Dermis microvascular lymphatic vessel endothelial cell (primary cell): ENCODE data around the gene IFNLR1. TPM values are rescaled to one million over a fixed set of nuclear protein-coding genes. Genes with fewer than 3 reads are reported as not detected.

Source experiments
- DNase-seq, 2 donors: peaks; one replicate each; pipeline versions ENCODE4 v3.0.0 to v3.0.0-alpha.2; 2010; ENCODE audit warnings: low read depth in 2 of 2
- total RNA-seq: library from RNA; depleted of rRNA; stranded (reverse); fragments of >200 nt; gene quantifications from 2 replicates; pipeline ENCODE4 v1.2.1, GENCODE V29; 2014

Gene IFNLR1
- total RNA-seq, 1 donor from 2014 or later: under 0.01 TPM

DNA sequence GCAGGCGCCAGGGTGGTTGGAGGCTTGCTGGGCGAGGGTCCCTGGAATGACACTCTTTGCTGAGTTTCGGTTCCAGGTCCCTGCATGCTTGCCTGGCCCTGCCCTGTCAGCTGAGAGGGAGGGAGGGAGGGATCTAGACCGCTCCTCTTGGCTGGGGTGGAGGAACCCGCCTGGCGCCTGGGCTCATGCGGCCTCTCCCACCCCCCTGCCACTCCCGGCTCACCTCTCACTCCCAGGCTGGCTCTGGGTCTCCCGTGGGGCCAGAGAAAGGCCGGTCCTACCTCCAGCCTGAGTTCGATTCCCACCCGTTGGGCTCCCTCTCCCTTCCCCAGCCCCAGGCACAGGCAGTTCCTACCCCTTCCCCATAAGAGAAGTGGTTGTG, 19.0 kb upstream of the IFNLR1 start:
- no peak for DNase-seq

DNA sequence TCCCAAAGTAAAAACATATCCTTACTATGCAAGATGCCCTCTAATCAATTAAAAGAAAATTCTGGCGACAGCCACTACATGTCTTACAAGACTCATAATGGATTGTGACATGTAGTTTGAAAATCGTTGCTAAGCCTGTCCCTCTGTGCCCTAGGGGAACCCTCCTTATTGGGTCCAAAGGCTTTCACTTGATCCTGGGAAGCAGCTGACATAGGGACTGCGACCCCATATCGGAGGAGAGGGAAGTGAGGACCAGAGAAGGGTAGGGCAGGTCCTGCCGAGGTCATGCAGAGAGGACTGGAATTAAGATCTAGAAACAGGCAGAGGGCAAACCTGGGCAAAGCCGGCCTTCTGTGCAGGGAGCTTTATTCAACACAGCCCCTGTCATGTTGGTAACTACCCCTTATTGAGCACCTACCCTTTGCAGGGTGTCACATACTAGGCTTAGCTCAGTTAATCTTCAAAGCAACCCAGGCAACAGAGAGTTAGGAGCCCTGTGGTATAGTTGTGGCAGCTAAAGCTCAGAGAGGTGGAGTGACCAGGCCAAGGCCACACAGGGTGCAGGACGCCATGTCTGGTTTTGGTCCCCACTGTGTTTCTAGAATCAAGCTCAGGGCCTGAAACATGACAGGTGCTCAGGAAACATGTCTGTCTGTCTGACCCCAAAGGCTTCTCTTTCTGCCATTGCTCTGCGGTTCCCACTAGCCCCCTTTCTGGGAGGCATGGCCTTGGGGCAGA, 18.4 kb upstream of the IFNLR1 start:
- DNase-seq: no peak

DNA sequence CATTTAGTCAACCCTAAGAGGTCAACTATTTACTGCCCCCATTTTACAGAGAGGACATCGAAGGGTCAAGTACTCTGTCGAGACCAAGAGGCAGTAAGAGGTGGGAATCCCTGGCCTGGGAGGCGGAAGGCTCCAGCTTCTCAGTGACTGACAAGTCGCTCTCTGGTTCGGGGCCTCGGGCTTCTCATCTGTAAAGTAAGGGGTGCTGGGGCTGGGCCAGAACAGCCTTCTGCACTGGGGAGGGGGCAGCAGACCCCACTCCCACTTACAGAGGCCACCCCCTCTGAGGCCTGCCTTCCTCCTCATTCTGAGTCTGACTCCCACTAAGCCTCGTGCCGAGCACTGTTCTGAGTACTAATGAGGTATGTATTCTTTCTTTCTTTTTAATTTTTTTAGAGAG, 17.0 kb upstream of the IFNLR1 start:
- DNase-seq: no peak

GRCh38 chr1:24203404-24203803, 16.3 kb upstream of the IFNLR1 start:
- DNase-seq: no peak

DNA sequence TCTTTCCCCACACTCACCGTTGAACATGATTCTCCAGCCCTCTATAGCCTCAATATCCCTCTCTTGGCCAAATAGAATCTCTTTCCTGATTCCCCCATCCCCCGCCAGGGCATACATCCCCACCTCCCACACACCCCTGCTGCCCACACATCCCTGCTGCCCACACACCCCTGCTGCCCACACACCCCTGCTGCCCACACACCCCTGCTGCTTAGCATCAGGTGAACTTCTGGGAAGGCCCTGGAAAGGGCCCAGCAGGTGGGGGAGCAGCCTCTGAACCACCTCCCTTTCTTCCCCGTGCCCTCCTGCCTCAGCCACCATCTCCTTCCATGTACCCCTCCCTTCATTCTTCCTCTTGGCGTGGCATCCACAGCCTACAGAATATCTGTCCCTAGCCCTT, 15.9 kb upstream of the IFNLR1 start:
- no peak for DNase-seq

DNA sequence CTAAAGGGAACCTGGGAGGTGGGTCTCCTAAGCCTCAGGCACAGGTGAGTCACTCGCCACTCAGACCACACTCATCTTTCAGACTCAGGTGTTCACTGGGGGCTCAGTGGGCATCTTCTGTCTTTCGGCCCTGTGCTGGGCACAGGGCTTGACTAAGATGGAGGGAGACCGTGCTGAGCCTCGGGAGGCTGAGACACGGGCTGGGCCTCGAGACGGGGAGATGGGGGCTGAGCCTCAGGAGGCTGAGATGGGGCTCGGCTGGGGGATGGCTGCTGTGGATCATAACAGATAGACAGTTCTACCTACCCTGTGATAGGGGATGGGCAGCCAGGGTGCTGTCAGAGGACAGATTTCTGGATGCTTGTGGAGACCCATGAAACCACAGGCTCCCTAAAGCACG, 15.5 kb upstream of the IFNLR1 start:
- DNase-seq: no peak

DNA sequence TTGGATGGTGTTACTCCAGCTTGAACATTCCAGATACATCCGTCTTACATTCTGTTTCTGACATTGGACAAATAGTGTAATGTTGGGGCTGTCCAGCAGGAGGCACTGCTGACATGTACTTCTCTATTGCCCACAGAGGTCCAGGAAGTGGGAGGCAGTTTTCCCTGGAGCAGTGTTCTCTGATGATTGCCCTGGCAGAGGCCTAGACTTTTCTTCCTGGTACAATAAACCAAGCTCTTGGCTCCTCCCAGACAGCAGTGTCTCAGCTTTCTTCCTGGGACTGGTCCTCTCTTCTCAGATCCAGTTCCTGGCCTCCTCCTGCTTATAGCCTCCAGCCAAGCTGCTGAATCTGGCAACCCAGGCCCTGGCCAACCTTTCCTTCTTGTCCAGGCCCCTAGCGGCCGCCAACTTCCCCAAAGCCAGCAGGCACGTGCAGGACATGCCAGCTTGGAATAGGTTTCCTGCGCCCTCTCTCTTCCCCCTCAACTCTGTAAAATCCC, 14.9 kb upstream of the IFNLR1 start:
- DNase-seq: peak; percentile 77 to 84

DNA sequence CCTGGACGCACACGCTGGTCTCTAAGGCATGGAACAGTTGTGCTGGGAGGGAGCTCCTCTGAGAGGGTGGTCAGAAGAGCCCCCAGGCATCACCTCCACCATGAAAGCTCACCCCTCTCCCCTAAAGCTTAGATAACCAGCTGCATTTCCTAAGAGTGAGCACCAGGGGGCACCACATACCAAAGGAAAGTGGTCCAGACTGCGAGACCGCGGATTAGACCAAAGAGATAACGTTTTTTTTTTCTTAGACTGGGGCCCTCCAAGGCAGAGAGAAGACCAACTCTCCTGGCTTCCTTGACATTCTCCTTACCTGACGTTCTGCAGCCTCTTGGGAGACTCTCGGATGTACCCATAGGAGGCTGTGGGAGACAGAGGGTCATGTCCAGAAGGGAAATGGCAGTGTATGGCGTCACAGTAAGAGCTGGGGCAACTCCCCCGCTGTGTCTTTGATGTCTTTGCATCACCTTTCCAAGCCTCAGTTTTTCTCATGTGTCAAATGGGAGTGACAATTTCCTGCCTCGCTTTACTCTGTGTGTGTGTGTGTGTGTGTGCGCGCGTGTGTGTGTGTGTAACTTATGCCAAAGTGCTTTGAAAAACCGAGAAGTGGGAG, 12.3 kb upstream of the IFNLR1 start:
- peak; percentile 39 to 56 for DNase-seq

DNA sequence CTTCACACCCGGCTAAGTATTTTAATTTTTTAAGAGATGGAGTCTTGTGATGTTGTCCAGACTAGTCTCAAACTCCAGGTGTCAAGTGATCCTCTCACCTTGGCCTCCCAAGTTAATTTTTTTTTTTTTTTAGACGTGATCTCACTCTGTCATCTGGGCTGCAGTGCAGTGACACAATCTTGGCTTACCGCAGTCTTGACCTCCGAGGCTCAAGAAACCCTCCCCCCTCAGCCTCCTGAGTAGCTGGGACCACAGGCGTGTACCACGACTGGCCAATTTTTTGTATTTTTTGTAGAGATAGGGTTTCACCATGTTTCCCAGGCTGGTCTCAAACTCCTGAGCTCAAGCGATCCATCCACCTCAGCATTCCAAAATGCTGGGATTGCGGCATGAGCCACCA, 11.7 kb upstream of the IFNLR1 start:
- no peak for DNase-seq

GRCh38 chr1:24195874-24196273, 8.8 kb upstream of the IFNLR1 start:
- no peak for DNase-seq

DNA sequence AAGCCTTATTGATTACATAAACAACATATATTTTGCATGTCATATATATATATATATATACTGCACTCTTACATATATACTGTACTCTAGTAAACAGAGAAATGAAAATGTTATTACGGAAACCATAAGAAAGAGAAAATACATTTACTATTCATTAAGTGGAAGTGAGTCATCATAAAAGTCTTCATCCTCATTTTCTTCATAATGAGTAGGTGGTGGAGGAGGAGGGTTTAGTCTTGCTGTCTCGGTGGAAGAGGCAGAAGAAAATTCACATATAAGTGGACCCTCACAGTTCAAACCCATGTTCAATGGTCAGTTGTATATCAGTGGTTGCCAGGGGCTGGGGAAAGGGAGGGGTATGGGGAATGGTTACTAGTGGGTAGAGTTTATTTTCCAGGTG, 8.0 kb upstream of the IFNLR1 start:
- DNase-seq: no peak

DNA sequence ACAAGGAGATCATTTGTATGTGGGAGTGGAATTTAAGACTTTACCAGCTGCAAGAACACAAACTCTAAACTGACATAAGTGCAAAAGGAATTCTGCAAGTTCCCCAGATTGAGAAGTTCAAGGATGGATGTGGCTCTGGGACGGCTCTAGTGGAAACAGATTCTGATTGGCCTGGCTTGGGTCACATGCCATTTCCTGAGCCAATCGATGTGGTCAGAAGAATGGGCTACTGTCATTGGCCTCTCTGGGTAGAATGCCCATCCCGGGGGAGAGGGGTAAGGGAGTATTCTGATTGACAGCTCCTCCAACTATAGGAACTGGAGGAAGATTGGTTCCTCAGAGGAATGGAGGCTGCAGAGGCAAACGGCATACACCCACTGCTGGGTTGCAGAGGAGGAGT, 6.0 kb upstream of the IFNLR1 start:
- DNase-seq: no peak

GRCh38 chr1:24191860-24192259, 4.8 kb upstream of the IFNLR1 start:
- peak in 1 of 2 donors; percentile 25 for DNase-seq

GRCh38 chr1:24190983-24191461, 3.9 kb upstream of the IFNLR1 start:
- DNase-seq: no peak

GRCh38 chr1:24189528-24189927, 2.4 kb upstream of the IFNLR1 start:
- no peak for DNase-seq

DNA sequence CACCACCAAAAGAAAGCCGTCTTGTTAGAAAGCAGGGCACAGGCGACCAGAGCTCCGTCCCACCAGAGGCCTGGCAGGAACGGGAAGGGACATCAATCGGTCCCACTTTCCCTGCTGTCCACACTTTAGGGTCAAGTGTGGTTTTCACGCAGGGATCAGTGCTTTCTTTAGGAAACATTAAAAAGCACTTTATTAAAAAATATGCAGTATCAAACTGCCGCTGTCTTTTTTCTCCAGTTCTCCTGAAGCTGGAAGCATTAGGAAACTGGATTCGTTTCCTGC, 437 bp downstream of the IFNLR1 start:
- DNase-seq: no peak

DNA sequence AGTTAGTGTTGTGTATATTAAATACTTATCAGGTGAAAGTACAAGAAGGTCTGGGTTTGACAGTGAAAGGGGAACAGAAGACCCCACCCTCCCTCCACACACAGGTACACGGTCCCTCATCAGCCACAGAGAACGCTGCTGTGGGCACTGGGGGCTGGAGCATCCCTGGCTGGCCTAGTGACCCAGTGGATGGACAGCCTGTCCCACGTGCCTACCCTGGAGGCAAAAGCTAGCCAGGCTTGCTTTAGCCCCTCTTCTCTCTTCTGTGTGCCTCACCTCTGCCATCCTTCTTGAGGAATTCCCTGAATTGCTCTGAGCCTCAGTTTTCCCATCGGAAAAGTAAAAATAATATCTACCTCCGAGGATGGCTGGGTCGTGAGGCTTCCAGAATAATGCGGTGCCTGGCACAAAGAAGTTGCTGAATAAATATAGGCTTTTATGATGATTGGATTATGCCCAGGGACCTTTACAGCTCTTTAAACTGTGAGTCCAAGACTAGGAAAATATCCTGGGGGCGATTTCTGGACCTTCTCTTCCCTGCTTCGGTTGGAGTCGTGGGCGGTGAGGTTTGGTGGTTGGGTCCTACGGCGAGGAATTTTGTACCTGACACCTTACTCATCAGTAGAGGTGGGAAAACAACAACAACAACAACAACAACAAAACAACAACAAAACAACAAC, 918 bp downstream of the IFNLR1 start:
- no peak for DNase-seq

DNA sequence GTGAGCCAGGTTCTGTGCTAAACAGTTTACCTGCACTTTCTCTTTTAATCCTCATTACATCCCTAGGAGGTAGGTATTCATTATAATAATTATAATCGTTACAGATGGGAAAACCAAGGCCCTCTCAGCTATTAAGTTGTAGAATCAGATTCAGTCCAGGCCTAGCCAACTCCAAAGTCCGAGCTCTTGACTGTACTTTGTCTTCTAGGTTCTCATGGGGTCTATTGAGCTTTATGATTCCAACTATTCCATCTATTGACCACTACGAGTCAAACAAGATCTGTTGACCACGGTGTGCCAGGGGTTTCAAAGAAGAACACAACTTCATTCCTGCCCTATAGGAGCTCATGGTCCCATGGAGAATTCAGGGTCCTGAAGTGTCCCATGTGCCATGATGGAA, 2.0 kb downstream of the IFNLR1 start:
- DNase-seq: no peak

GRCh38 chr1:24182061-24182460, 5.0 kb downstream of the IFNLR1 start:
- no peak for DNase-seq

- no peak for DNase-seq
Observed at GRCh38 chr1:24181619-24182018, 5.5 kb downstream of the IFNLR1 start.

DNA sequence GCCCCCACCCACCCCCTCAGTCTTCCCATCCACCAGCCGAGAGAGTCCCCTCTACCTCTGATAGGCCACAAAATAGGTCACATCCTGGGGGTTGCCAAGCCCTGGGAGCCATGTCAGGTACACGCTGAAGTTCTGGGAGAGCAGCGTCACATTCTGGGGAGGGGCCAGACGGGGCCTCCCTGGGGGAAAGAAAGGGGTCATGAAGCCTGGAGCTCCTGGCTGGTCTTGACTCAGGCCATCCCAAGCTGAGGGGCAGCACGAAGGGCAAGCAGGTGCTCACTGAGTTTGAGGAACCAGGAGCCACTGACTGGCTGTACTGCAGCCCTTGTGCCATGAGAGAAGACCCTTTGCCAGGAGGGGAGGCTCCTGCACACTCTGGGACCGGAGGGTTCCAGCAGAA, 6.4 kb downstream of the IFNLR1 start:
- no peak for DNase-seq

GRCh38 chr1:24179251-24179840, 7.7 kb downstream of the IFNLR1 start:
- no peak for DNase-seq

DNA sequence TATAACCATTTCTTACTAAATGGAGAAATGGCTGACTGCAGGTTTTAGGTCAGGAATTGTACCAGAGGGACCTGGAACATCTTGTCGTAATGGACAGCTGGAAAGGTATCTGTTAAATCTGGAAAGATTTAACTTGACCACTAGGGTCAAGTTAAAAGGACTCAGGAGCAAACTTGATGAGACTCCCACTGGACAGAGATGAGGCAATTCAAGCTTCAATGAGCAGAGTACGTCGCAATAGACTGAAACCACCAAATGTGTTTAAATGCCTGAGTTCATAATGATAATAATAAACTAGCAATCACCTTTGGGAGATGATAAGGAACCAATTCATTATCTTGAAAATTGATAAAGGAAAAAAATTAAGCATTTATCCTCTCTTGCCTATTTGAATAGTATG, 8.7 kb downstream of the IFNLR1 start:
- DNase-seq: no peak
